Stimulated activated CD4-positive, alpha-beta T cell treated with anti-CD3 and anti-CD28 coated beads, TNF-alpha, amount 100 ng/mL, for 4 hours (primary cell): ENCODE data around the gene DHRS7.
"Not testable (repeated sequence)": the region's sequence is repeated elsewhere in the genome, so short reads cannot be mapped to it uniquely, and the experiment has no call there.

Experiments used
- DNase-seq, 3 experiments: peaks; one replicate each; pipeline ENCODE4 v3.0.0-alpha.2; 2020; ENCODE audit warnings: low read depth in 3 of 3

The DHRS7 gene

DNA sequence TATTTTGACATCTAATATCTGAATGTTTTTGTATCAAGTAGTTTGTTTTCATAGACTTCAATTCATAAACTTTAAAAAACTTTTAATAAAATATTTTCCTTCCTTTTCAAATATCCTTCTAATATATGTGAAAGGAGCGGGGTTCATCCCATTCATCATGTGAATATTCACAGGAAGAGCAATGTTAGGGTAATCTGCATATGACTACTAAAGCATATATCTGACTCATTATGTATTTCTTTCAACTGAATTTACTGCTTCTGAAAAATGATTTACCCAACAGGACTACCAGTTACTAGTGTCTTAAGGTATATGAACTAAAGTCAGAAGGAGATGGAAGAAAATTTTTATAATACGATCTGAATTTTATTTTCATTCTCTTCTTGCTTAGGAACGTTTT is 30.5 kb downstream of the DHRS7 start:
- DNase-seq, result no peak

DNA sequence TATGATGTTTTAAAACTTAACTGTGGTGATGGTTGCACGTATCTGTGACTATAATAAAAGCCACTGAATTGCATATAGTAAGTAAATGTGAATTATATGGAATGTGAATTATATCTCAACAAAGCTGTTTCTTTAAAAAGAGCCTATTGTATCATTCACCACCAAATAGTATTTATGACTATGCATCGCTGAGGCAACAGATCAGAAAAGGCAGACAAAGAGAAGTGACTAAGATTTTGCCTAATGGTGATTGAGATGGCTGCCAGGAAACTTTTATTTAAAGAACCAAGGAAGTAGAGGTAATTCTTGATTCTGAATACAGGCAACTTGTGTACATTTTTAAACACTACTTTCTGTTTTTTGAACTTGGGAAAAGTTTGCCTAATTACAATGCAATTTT is 31.7 kb downstream of the DHRS7 start:
- DNase-seq, result no peak

- DNase-seq, result no peak
Measured at GRCh38 chr14:60125918-60126317, 39.3 kb downstream of the DHRS7 start.

DNA sequence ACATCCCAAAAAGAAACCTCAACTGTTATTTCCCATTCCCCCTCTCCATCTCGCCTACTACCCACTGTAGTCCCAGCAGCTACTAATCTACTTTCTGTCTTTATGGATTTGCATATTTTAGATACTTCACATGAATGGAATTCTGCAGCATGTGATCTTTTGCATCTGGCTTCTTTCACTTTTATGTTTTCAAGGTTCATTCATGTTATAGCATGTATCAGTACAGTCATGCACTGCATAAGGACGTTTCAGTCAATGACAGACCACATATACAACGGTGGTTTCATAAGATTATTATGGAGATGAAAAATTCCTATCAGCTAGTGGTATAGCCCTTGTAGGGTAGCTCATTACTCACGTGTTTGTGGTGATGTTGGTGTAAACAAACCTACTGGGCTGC is 49.0 kb downstream of the DHRS7 start:
- DNase-seq, result no peak

- DNase-seq, result no peak
Measured at GRCh38 chr14:60114881-60115280, 50.3 kb downstream of the DHRS7 start.

- no peak for DNase-seq
Measured at GRCh38 chr14:60111732-60112131, 53.5 kb downstream of the DHRS7 start.

DNA sequence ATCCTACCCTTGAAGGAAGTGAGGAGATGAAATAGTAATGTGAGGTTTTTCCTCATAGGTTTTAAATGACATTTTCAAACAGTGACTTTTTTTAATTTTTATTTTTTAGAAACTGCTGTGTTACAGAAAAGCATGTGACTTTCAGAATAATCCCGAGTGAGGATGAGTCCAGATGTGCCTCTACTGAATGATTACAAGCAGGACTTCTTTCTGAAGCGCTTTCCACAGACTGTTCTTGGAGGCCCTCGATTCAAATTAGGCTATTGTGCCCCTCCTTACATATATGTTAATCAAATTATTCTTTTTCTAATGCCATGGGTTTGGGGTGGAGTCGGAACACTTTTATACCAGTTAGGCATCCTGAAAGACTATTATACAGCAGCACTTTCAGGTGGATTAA is 57.7 kb downstream of the DHRS7 start:
- DNase-seq, result no peak

DNA sequence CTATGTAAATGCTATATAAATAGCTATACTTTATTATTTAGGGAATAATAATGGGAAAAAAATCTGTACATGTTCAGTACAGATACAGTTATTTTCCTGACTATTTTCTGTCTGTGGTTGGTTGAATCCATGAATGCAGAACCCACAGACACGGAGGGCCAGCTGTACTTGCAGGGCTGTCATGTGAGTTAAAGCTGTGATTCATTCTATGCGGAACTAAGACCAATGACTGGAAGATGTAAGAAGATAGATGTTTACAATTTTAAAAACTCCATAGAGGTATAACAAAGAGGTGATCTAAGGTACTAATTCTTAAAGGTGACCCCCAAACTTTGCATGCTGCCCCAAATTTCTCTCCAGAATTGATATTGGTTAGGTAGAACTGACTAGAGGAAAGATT is 58.9 kb downstream of the DHRS7 start:
- no peak for DNase-seq

- DNase-seq, result no peak
Measured at GRCh38 chr14:60102389-60102788, 62.8 kb downstream of the DHRS7 start.

GRCh38 chr14:60101786-60102185 is 63.4 kb downstream of the DHRS7 start:
- no peak for DNase-seq

GRCh38 chr14:60099855-60100254 is 65.3 kb downstream of the DHRS7 start:
- DNase-seq, result not testable (repeated sequence)

GRCh38 chr14:60097974-60098373 is 67.2 kb downstream of the DHRS7 start:
- DNase-seq, result no peak

GRCh38 chr14:60095781-60096450 is 69.3 kb downstream of the DHRS7 start:
- no peak for DNase-seq

GRCh38 chr14:60095231-60095630 is 70.0 kb downstream of the DHRS7 start:
- no peak for DNase-seq

- no peak for DNase-seq
Measured at GRCh38 chr14:60094306-60094897, 70.8 kb downstream of the DHRS7 start.
